Fibroblast of the aortic adventitia (primary cell): ENCODE measurements around the gene DCHS2. TPM values are rescaled to one million over a fixed set of nuclear protein-coding genes. Genes with fewer than 3 reads are reported as not detected.
A peak's percentile ranks its signal among the peaks of the same experiment; 100 is the strongest.

Experiments
- DNase-seq: peaks from one replicate; pipeline ENCODE4 v3.0.0-alpha.2; 2010; ENCODE audit warnings: low read depth
- H3K4me3 ChIP-seq: 2 replicates; pipeline ENCODE4 v1.5.1; 2011; ENCODE audit warnings: low read depth, mild to moderate bottlenecking, control low read depth, low read length, moderate library complexity
- total RNA-seq: library from RNA; depleted of rRNA; stranded (reverse); fragments of >200 nt; gene quantifications from 2 replicates; pipeline ENCODE4 v1.2.3, GENCODE V29; 2012; ENCODE audit warnings: low replicate concordance
- TF ChIP-seq, protein P1 (sequence below): IDR thresholded peaks from 2 replicates; pipeline ENCODE4 v1.5.1; 2011; ENCODE audit warnings: mild to moderate bottlenecking, low read length, control low read depth, inconsistent platforms; ENCODE audit not compliant: insufficient read depth

Gene DCHS2
- total RNA-seq, 1 donor = under 0.01 TPM

DNA sequence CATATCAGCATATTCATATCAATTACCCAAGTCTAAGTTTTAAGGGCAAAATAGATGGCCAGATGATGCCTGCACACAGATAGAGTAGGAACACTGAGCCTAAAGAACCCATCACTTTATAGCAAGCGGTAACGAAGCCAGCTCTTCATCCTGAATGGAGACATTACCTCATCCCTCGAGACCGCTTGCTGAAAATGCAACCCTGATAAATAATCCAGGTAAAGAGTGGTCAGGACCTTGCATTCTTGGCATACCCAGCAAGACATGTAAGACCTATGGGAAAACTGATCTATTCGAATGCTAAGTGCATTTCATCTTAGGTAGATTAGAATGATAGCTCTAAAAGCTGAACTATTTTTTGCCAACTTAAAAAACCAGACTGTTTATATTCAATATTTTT is 25.3 kb downstream of the DCHS2 start:
- H3K4me3 ChIP-seq = no peak overlapping the region
- DNase-seq = no peak
- TF ChIP-seq, protein P1, sequence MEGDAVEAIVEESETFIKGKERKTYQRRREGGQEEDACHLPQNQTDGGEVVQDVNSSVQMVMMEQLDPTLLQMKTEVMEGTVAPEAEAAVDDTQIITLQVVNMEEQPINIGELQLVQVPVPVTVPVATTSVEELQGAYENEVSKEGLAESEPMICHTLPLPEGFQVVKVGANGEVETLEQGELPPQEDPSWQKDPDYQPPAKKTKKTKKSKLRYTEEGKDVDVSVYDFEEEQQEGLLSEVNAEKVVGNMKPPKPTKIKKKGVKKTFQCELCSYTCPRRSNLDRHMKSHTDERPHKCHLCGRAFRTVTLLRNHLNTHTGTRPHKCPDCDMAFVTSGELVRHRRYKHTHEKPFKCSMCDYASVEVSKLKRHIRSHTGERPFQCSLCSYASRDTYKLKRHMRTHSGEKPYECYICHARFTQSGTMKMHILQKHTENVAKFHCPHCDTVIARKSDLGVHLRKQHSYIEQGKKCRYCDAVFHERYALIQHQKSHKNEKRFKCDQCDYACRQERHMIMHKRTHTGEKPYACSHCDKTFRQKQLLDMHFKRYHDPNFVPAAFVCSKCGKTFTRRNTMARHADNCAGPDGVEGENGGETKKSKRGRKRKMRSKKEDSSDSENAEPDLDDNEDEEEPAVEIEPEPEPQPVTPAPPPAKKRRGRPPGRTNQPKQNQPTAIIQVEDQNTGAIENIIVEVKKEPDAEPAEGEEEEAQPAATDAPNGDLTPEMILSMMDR = no peak

DNA sequence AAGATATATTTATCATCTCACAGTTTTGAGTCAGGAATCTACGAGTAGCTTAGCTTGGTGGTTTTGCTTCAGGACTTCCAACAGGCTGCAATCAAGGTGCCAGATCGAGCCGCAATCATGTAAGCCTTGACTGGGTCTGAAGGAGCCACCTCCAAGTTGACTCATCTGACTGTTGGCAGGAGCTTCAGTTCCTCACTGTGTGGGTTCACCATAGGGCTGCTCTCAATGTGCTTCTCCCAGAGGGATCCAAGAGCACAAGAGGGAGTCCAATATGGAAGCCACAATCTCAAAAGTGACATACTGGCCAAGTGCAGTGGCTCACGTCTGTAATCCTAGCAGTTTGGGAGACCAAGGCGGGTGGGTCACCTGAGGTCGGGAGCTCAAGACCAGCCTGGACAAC is 26.5 kb downstream of the DCHS2 start:
- peak; percentile 1 for DNase-seq
- TF ChIP-seq, protein P1 = no peak
- H3K4me3 ChIP-seq = no peak overlapping the region

DNA sequence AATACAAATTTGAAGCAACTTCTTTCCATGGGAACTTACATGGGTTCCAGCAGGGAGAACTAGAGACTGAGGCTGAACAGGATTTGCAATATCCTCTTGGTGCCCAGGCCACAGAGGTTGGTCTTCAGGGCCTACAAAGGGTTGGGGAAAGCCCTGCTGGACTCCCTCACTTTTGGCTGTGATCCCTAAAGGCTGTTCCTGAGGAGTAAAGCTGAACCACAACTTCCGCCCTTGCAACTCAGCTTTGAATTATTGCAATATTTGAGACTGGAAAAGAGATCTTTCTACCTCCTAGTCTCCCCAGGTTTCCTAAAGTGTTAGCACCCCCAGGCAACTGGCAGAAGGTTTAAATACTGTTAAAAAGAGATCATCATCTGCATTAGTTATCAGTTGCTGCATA is 26.9 kb downstream of the DCHS2 start:
- DNase-seq = no peak
- TF ChIP-seq, protein P1 = no peak
- H3K4me3 ChIP-seq = no peak overlapping the region

DNA sequence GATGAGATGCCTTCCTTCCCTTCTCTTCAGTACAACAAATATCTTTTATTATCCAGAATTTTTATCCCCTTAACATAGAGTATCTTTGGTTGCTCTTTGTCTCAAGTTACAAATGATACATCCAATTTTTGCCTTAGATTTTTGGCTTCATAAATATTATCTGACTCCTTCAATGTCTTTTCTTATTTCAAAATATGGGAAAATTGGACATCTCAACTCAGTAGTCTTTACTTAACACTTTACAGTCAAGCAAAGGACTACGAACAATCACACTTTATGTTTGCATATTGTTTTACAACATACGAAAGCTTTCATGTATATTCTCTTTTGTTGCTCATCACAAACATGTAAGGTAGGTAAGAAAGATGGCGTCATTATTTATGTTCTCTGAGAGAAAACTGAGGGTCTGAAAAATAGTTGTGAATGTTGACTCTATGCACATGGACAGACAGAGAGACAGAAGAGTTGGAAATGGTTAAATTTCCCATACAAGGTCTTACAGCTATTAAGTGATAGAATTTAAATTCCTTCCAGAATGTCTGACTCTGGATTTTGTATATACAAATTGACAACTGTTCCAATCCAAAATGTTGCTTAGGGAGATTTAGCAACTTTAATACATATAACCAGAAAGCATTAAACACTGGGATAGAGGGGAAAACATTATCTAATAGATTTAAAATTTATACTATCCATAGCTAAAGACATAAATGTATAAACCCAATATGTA is 29.4 kb downstream of the DCHS2 start:
- DNase-seq = no peak
- no peak overlapping the region for H3K4me3 ChIP-seq
- TF ChIP-seq, protein P1 = no peak

DNA sequence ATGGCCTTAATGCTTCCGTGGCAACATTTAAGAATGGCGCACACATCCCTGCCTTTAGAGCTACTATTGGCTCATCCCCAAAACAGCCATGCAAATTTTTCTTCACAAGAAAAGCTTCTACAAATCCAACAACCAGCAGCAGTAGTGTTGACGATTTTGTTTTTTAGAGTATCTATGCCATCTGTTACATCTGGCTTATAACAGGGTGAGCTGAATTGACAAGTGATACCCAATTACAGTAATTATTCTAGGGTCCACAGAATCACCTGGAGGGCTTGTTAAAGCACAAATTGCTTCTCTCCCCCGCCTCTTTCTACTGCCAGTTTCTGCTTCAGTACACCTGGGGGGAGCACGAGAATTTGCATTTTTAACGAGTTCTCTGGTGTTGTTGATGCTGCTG is 34.1 kb downstream of the DCHS2 start:
- H3K4me3 ChIP-seq = no peak overlapping the region
- TF ChIP-seq, protein P1 = no peak
- no peak for DNase-seq

DNA sequence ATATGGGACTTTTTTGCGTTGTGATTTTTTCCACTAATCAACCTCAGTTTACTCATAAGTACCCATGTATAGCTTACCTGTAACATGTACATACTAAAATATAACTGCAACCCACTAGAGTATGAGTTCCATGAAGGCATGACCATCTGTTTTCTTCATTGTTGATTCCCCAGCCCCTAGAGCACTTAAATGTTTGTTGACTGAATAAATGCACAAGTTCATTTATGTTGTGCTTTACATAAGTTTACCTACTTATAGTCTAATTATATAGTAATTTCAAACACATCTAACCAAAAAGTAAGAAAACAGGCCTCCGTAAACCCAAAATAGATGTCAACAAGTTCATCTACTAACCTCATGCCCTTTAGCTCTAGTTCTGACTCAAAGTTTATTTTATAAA is 34.7 kb downstream of the DCHS2 start:
- DNase-seq = no peak
- H3K4me3 ChIP-seq = no peak overlapping the region
- TF ChIP-seq, protein P1 = no peak

DNA sequence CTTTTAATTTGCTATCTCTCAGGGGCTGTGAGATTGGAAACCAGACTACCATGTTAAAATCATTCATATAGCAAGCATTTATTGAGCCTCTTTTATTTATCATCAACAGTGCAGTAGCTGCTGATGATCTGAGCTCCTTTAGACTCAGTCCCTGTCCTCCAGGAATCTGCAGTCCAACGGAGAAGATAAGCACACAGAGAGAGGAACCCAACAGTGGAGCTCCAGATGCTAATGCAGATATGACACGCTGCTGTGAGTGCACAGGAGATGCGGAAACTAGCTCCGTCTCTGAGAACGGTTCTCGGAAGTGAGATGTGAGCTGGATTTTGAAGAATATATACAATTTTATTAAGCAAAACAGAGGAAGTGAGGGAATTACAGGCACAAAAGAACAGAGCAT is 35.4 kb downstream of the DCHS2 start:
- no peak for DNase-seq
- H3K4me3 ChIP-seq = no peak overlapping the region
- TF ChIP-seq, protein P1 = no peak
